MCF 10A (cell line): ENCODE measurements around the gene PCBD2. TPM values are rescaled to one million over a fixed set of nuclear protein-coding genes. Genes with fewer than 3 reads are reported as not detected.

Experiments
- BruUV-seq: library from RNA; stranded (reverse); fragments of 400-500 nt; replicated peaks from 2 replicates; lab custom pipeline; 2021; lab: Mats Ljungman, UMichigan
- CTCF ChIA-PET: fragments of 300-600 bp; sonication (Branson Sonifier 250); formaldehyde crosslinking; extraction: SDS; loops from one replicate; lab custom pipeline; 2021; ENCODE audit warnings: antibody characterized with exemption, inconsistent platforms; lab: Yijun Ruan, JAX
- POLR2A ChIA-PET: fragments of 300-600, 350-650 bp; sonication (Branson Sonifier 250); formaldehyde crosslinking; extraction: SDS; loops from one replicate; lab custom pipeline; 2020; ENCODE audit warnings: antibody characterized with exemption, inconsistent platforms; lab: Yijun Ruan, JAX
- DNase-seq: peaks from one replicate; pipeline ENCODE4 v3.0.0-alpha.2; 2018; ENCODE audit not compliant: unreplicated experiment
- H3K27ac Mint-ChIP-seq: one replicate; pipeline ENCODE4 v1.8.0; 2022; ENCODE audit warnings: mild to moderate bottlenecking, low read depth, mixed read lengths; ENCODE audit not compliant: unreplicated experiment
- H3K27me3 Mint-ChIP-seq: one replicate; pipeline ENCODE4 v1.8.0; 2022; ENCODE audit warnings: mixed read lengths; ENCODE audit not compliant: insufficient read depth, unreplicated experiment
- H3K36me3 Mint-ChIP-seq: one replicate; pipeline ENCODE4 v1.8.0; 2022; ENCODE audit warnings: mild to moderate bottlenecking, moderate library complexity, mixed read lengths; ENCODE audit not compliant: insufficient read depth, unreplicated experiment
- H3K4me1 Mint-ChIP-seq: one replicate; pipeline ENCODE4 v1.8.0; 2022; ENCODE audit warnings: mixed read lengths; ENCODE audit not compliant: insufficient read depth, unreplicated experiment
- H3K4me3 Mint-ChIP-seq: one replicate; pipeline ENCODE4 v1.8.0; 2022; ENCODE audit warnings: mild to moderate bottlenecking, moderate library complexity, mixed read lengths; ENCODE audit not compliant: unreplicated experiment
- H3K9me3 Mint-ChIP-seq: one replicate; pipeline ENCODE4 v1.8.0; 2022; ENCODE audit warnings: mixed read lengths; ENCODE audit not compliant: unreplicated experiment
- CTCF ChIP-seq: fragments of 200-600 bp; IDR thresholded peaks from one replicate; pipeline ENCODE4 v1.8.0; 2022; ENCODE audit warnings: antibody characterized with exemption, mild to moderate bottlenecking; ENCODE audit not compliant: unreplicated experiment
- intact Hi-C: fragments of 100-400 bp; cut with micrococcal nuclease; formaldehyde crosslinking; loops from 2 replicates; pipeline ENCODE4 v1.14.1; 2022
- total RNA-seq: library from RNA; stranded (reverse); gene quantifications from 2 replicates; pipeline ENCODE4 v1.2.3, GENCODE V29; 2022

The PCBD2 gene
- total RNA-seq, 1 experiment from 2014 or later = 27.3 TPM

GRCh38 chr5:134943547-134943946, 38.6 kb downstream of the PCBD2 start:
- Mint-ChIP-seq H3K4me1 (peaks cover under 1% of the 10 kb centered on the region), H3K27ac (no peak overlapping the region), H3K9me3 (no peaks in the 10 kb centered on the region), H3K27me3 (no peaks in the 10 kb centered on the region), H3K4me3 (no peak overlapping the region), H3K36me3 (peaks cover 38% of the 10 kb centered on the region)
- DNase-seq = no peak
- intact Hi-C loops = no loop called here
- no TSS peak for BruUV-seq
- no peak for TF ChIP-seq CTCF
- ChIA-PET CTCF (no interaction called here), POLR2A (no interaction called here)

- peaks cover 31% of the 10 kb centered on the region for H3K36me3 Mint-ChIP-seq
- H3K27ac Mint-ChIP-seq = no peak overlapping the region
- ChIA-PET POLR2A (interaction anchor here (1.5 kb wide), 2 partner anchors 9 to 13 kb away, joined by 5 read pairs; no protein-coding TSS in a partner anchor), CTCF (no interaction called here)
- TF ChIP-seq CTCF = no peak
- H3K4me3 Mint-ChIP-seq = no peak overlapping the region
- no peak for DNase-seq
- no peaks in the 10 kb centered on the region for H3K27me3 Mint-ChIP-seq
- peaks cover 11% of the 10 kb centered on the region for H3K4me1 Mint-ChIP-seq
- no peaks in the 10 kb centered on the region for H3K9me3 Mint-ChIP-seq
- no TSS peak for BruUV-seq
- intact Hi-C loops = no loop called here
Observed at GRCh38 chr5:134944630-134945029, 39.7 kb downstream of the PCBD2 start.

GRCh38 chr5:134945041-134945440, 40.1 kb downstream of the PCBD2 start:
- Mint-ChIP-seq H3K4me3 (no peak overlapping the region), H3K9me3 (no peaks in the 10 kb centered on the region), H3K4me1 (peaks cover 11% of the 10 kb centered on the region), H3K36me3 (peaks cover 27% of the 10 kb centered on the region), H3K27ac (no peak overlapping the region), H3K27me3 (no peaks in the 10 kb centered on the region)
- CTCF ChIA-PET = interaction anchor here (1.1 to 1.4 kb wide), 2 partner anchors 13 to 44 kb away, joined by 3 to 5 read pairs; no protein-coding TSS in a partner anchor
- no peak for DNase-seq
- no peak for TF ChIP-seq CTCF
- POLR2A ChIA-PET = interaction anchor here (1.5 kb wide), 2 partner anchors 9 to 13 kb away, joined by 5 read pairs; no protein-coding TSS in a partner anchor
- no TSS peak for BruUV-seq
- intact Hi-C loops = no loop called here

- H3K9me3 Mint-ChIP-seq = peaks cover under 1% of the 10 kb centered on the region
- POLR2A ChIA-PET = interaction anchor here (0.8 to 2.2 kb wide), 3 partner anchors 17 to 242 kb away, joined by 3 to 6 read pairs (median 3); no protein-coding TSS in a partner anchor
- CTCF ChIA-PET = interaction anchor here (0.9 to 2.6 kb wide), 5 partner anchors 11 to 386 kb away, joined by 3 to 12 read pairs (median 4); partner anchors contain the start of gene PCBD2
- H3K4me3 Mint-ChIP-seq = no peak overlapping the region
- H3K36me3 Mint-ChIP-seq = peaks cover 6% of the 10 kb centered on the region
- H3K27ac Mint-ChIP-seq = no peak overlapping the region
- no peak for TF ChIP-seq CTCF
- H3K4me1 Mint-ChIP-seq = peaks cover 11% of the 10 kb centered on the region
- H3K27me3 Mint-ChIP-seq = no peaks in the 10 kb centered on the region
- peak; percentile 78 for DNase-seq
- no TSS peak for BruUV-seq
- intact Hi-C loops = no loop called here
Observed at GRCh38 chr5:134948911-134949310, 44.0 kb downstream of the PCBD2 start.
